Stimulated activated CD8-positive, alpha-beta memory T cell treated with anti-CD3 and anti-CD28 coated beads, Interleukin-12 subunit alpha, Interleukin-12 subunit beta, amount 100 ng/mL, for 24 hours (primary cell): Measurements from ENCODE around the gene SPARCL1.
"Not testable (repeated sequence)": the region's sequence is repeated elsewhere in the genome, so short reads cannot be mapped to it uniquely, and the experiment has no call there.

Source experiments
- DNase-seq: peaks from one replicate; pipeline ENCODE4 v3.0.0-alpha.2; 2020; ENCODE audit errors: extremely low read depth

Gene SPARCL1

GRCh38 chr4:87502580-87503238 is 26.5 kb downstream of the SPARCL1 start:
- no peak for DNase-seq

- DNase-seq: no peak
Observed at GRCh38 chr4:87500092-87500462, 29.1 kb downstream of the SPARCL1 start.

GRCh38 chr4:87499403-87500091 is 29.6 kb downstream of the SPARCL1 start:
- DNase-seq: no peak

GRCh38 chr4:87498446-87498900 is 30.7 kb downstream of the SPARCL1 start:
- no peak for DNase-seq

GRCh38 chr4:87497578-87497977 is 31.6 kb downstream of the SPARCL1 start:
- no peak for DNase-seq

- no peak for DNase-seq
Observed at GRCh38 chr4:87497159-87497558, 32.0 kb downstream of the SPARCL1 start.

- DNase-seq: no peak
Observed at GRCh38 chr4:87493115-87493514, 36.1 kb downstream of the SPARCL1 start.

GRCh38 chr4:87491851-87492250 is 37.3 kb downstream of the SPARCL1 start:
- not testable (repeated sequence) for DNase-seq

GRCh38 chr4:87491436-87491835 is 37.7 kb downstream of the SPARCL1 start:
- DNase-seq: no peak

GRCh38 chr4:87490664-87491369 is 38.4 kb downstream of the SPARCL1 start:
- no peak for DNase-seq

GRCh38 chr4:87489678-87490077 is 39.5 kb downstream of the SPARCL1 start:
- no peak for DNase-seq

GRCh38 chr4:87488666-87489065 is 40.5 kb downstream of the SPARCL1 start:
- not testable (repeated sequence) for DNase-seq

- not testable (repeated sequence) for DNase-seq
Observed at GRCh38 chr4:87483247-87483646, 45.9 kb downstream of the SPARCL1 start.

GRCh38 chr4:87481377-87481776 is 47.8 kb downstream of the SPARCL1 start:
- DNase-seq: no peak

- DNase-seq: no peak
Observed at GRCh38 chr4:87478732-87479250, 50.4 kb downstream of the SPARCL1 start.

- DNase-seq: no peak
Observed at GRCh38 chr4:87476934-87477333, 52.2 kb downstream of the SPARCL1 start.

- no peak for DNase-seq
Observed at GRCh38 chr4:87469390-87469789, 59.8 kb downstream of the SPARCL1 start.

GRCh38 chr4:87465739-87466366 is 63.3 kb downstream of the SPARCL1 start:
- no peak for DNase-seq

- DNase-seq: no peak
Observed at GRCh38 chr4:87462102-87462501, 67.1 kb downstream of the SPARCL1 start.

GRCh38 chr4:87461281-87461700 is 67.9 kb downstream of the SPARCL1 start:
- no peak for DNase-seq

GRCh38 chr4:87458913-87459312 is 70.3 kb downstream of the SPARCL1 start:
- no peak for DNase-seq

GRCh38 chr4:87451537-87451936 is 77.6 kb downstream of the SPARCL1 start:
- DNase-seq: no peak
